Kidney (tissue), 14 donors: ENCODE results near the gene GDI1. TPM values are rescaled to one million over a fixed set of nuclear protein-coding genes. Genes with fewer than 3 reads are reported as not detected.

Experiments
- DNase-seq, 5 donors: peaks; one replicate each; pipeline ENCODE4 v3.0.0-alpha.2; 2013 to 2020
- FAIRE-seq: peaks from 2 replicates; lab custom pipeline; 2012; peaks lifted over from hg19 to GRCh38; lab: Jason Lieb, UNC
- H3K27ac ChIP-seq, 2 donors: one replicate each; pipeline ENCODE4 v1.7.0; 2013; ENCODE audit warnings: low read depth in 2 of 2, low read length in 2 of 2, inconsistent platforms in 1 of 2
- H3K27me3 ChIP-seq: one replicate; pipeline ENCODE4 v1.7.1; 2013; ENCODE audit warnings: low read length, inconsistent platforms; ENCODE audit not compliant: control insufficient read depth, insufficient read depth
- H3K36me3 ChIP-seq, 3 donors: one replicate each; pipeline versions ENCODE4 v1.7.0 to v1.7.1; 2013; ENCODE audit warnings: low read length in 3 of 3, control low read depth in 1 of 3, inconsistent platforms in 1 of 3; ENCODE audit not compliant: insufficient read depth in 3 of 3, control insufficient read depth in 2 of 3
- H3K4me1 ChIP-seq, 3 donors: one replicate each; pipeline versions ENCODE4 v1.7.0 to v1.7.1; 2013; ENCODE audit warnings: low read length in 3 of 3, inconsistent platforms in 1 of 3, low read depth in 1 of 3; ENCODE audit not compliant: control insufficient read depth in 2 of 3, insufficient read depth in 2 of 3
- H3K4me3 ChIP-seq, 3 donors: one replicate each; pipeline versions ENCODE4 v1.7.0 to v1.8.1; 2013; ENCODE audit warnings: low read length in 3 of 3, control low read depth in 1 of 3, inconsistent platforms in 1 of 3
- H3K9ac ChIP-seq, 3 donors: one replicate each; pipeline versions ENCODE4 v1.7.0 to v1.7.1; 2013; ENCODE audit warnings: low read length in 3 of 3, control low read depth in 1 of 3, inconsistent platforms in 1 of 3
- H3K9me3 ChIP-seq, 3 donors: one replicate each; pipeline versions ENCODE4 v1.7.0 to v1.7.1; 2013; ENCODE audit warnings: low read length in 3 of 3, control low read depth in 1 of 3, inconsistent platforms in 1 of 3; ENCODE audit not compliant: control insufficient read depth in 2 of 3, insufficient read depth in 1 of 3
- intact Hi-C: fragments of 100-400 bp; cut with DNase I; formaldehyde crosslinking; loops from one replicate; pipeline ENCODE4 v1.11.1; 2022
- microRNA-seq: library from miRNA; unstranded; fragments of <30 nt; microRNA quantifications from one replicate; pipeline ENCODE4 v1.2.0, GENCODE V29; 2020
- polyA plus RNA-seq: library from polyadenylated mRNA; stranded (reverse); fragments of 350-450 nt; fragmentation: Illumina TruSeq; extraction: RNeasy Lipid Tissue Mini Kit (QIAGEN cat#74804); gene quantifications from one replicate; pipeline ENCODE4 v1.2.3, GENCODE V29; 2014; ENCODE audit warnings: low read depth, low replicate concordance; ENCODE audit not compliant: insufficient read depth
- total RNA-seq: library from RNA; stranded (reverse); fragmentation: NEBNext Ultra II Directional; extraction: Animal tissue kit (Norgen Biotek cat#: 25700); gene quantifications from one replicate; pipeline ENCODE4 v1.2.1, GENCODE V29; 2021
- TF ChIP-seq, protein P1 (sequence below): IDR thresholded peaks from 3 replicates; pipeline ENCODE4 v1.5.1; 2012; ENCODE audit warnings: mild to moderate bottlenecking, moderate library complexity, borderline replicate concordance; ENCODE audit not compliant: insufficient read depth; ENCODE audit errors: extremely low read depth
- donor health status: control.
- donor health status: control.
- donor health status: control.
- donor health status: control.
- donor health status: control.
- donor health status: DM: yes; HTN: yes; CAD: no.
- donor health status: Normal renal cell carcinoma (clear cell type).

Gene GDI1
- total and polyA plus RNA-seq, 2 donors from 2014 or later: 92.5 to 116 TPM

DNA sequence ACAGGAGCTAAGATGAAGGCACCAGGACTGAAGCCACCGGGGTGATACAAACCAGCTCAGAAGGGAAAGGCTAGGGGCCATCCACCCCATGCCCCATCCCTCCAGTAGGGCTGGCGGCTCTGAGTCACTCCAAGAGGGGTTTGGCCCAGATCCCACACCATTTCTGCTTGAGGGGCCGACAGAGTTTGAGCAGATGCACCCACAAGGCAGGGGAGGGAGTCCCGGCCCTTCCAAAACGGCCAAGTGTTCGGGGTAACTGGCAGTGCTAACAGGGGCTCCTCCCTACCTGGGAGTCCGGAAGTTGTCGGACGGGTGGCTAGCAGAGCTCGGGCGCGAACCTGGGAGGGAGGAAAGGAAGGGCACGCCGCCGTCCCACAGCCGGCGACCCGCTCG lies 53.1 kb downstream of the GDI1 start:
- no peaks in the 10 kb centered on the region for H3K9me3 ChIP-seq
- DNase-seq: peak in 4 of 5 donors; percentile 17 to 83 (median 45)
- peak overlapping the region in 2 of 3 donors; percentile 29 to 73 for H3K9ac ChIP-seq
- peaks cover 0 to 16% (median 4%) of the 10 kb centered on the region in 3 donors for H3K4me1 ChIP-seq
- H3K4me3 ChIP-seq: peak overlapping the region; percentile 44 to 66 (median 60)
- FAIRE-seq: no peak
- TF ChIP-seq, protein P1, sequence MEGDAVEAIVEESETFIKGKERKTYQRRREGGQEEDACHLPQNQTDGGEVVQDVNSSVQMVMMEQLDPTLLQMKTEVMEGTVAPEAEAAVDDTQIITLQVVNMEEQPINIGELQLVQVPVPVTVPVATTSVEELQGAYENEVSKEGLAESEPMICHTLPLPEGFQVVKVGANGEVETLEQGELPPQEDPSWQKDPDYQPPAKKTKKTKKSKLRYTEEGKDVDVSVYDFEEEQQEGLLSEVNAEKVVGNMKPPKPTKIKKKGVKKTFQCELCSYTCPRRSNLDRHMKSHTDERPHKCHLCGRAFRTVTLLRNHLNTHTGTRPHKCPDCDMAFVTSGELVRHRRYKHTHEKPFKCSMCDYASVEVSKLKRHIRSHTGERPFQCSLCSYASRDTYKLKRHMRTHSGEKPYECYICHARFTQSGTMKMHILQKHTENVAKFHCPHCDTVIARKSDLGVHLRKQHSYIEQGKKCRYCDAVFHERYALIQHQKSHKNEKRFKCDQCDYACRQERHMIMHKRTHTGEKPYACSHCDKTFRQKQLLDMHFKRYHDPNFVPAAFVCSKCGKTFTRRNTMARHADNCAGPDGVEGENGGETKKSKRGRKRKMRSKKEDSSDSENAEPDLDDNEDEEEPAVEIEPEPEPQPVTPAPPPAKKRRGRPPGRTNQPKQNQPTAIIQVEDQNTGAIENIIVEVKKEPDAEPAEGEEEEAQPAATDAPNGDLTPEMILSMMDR: no peak
- no peaks in the 10 kb centered on the region for H3K36me3 ChIP-seq
- no peaks in the 10 kb centered on the region for H3K27me3 ChIP-seq
- intact Hi-C loops: no loop called here
- H3K27ac ChIP-seq: peak overlapping the region; percentile 71 to 77

DNA sequence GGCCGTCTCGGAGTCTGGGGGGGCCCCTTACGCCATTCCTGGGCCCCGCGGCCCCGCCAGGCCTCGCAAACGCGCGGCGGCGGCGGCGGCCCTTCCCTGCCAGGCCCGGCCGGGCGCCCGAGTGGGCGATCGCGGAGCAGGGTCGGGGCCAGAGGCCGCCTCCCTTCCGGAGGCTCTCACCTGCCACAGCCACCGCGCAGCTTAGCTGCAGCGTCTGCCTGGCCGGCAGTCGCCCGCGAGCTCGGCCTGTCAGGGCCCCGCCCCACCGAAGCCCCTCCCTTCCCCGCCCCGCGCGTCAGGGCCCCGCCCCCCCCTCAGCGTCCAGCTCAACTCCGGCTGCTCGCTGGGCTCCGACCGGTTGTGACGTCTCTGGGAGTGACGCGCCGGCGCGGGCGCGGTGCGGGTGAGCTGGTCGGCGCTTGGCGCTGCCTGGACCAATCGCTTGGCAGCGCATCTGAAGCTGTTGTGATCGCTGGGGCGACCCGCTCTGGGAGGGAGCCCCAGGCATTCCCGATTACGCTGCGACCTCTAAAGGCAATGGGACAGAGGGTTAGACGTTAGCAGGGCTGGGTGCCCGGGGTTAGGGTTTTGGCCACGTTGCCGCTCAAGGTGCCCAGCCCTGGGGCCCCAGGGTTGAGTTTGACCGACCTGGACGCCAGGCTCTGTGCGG lies 53.6 kb downstream of the GDI1 start, which contains the start of gene SLC10A3:
Gene SLC10A3 (minus strand): TSS at position 216 of the 670 bp plus-strand sequence. CDS start 1,689 bp downstream, outside the sequence.
- peak; percentile 95 to 97 (median 96) for DNase-seq
- TF ChIP-seq, protein P1: peak; percentile 11
- intact Hi-C loops: no loop called here
- no peaks in the 10 kb centered on the region for H3K36me3 ChIP-seq
- no peak for FAIRE-seq
- H3K4me3 ChIP-seq: peak within 1 kb of the TSS; percentile 61 to 68 (median 66)
- peaks cover 0 to 13% (median 0%) of the 10 kb centered on the region in 3 donors for H3K4me1 ChIP-seq
- H3K27me3 ChIP-seq: no peaks in the 10 kb centered on the region
- H3K9me3 ChIP-seq: no peaks in the 10 kb centered on the region
- H3K9ac ChIP-seq: peak within 1 kb of the TSS; percentile 18 to 73 (median 55)
- peak within 1 kb of the TSS; percentile 87 to 91 for H3K27ac ChIP-seq

Small RNAs within 50 kb of the gene (microRNA-seq; reads per million reads assigned to microRNA genes)
- not detected for gene MIR6858

Other genes with a start within 250 kb of the GDI1 start
- gene OPN1MW2, start 217.4 kb upstream of the GDI1 start, total RNA-seq: not detected
- not detected for gene OPN1MW2, start 217.4 kb upstream of the GDI1 start, polyA plus RNA-seq
- not detected for gene OPN1MW3, start 179.6 kb upstream of the GDI1 start, total RNA-seq
- gene OPN1MW3, start 179.6 kb upstream of the GDI1 start, polyA plus RNA-seq: not detected
- not detected for gene TEX28, start 142.0 kb upstream of the GDI1 start, total RNA-seq
- gene TEX28, start 142.0 kb upstream of the GDI1 start, polyA plus RNA-seq: not detected
- 0.38 TPM for gene TKTL1, start 141.4 kb upstream of the GDI1 start, total RNA-seq
- 0.30 TPM for gene TKTL1, start 141.4 kb upstream of the GDI1 start, polyA plus RNA-seq
- 1,036 TPM for gene FLNA, start 62.5 kb upstream of the GDI1 start, total RNA-seq
- gene FLNA, start 62.5 kb upstream of the GDI1 start, polyA plus RNA-seq: 421 TPM
- 79.6 TPM for gene EMD, start 57.9 kb upstream of the GDI1 start, total RNA-seq
- 102 TPM for gene EMD, start 57.9 kb upstream of the GDI1 start, polyA plus RNA-seq
- 2,684 TPM for gene RPL10, start 38.8 kb upstream of the GDI1 start, total RNA-seq
- gene RPL10, start 38.8 kb upstream of the GDI1 start, polyA plus RNA-seq: 2,858 TPM
- 33.8 TPM for gene DNASE1L1, start 27.9 kb upstream of the GDI1 start, total RNA-seq
- 28.0 TPM for gene DNASE1L1, start 27.9 kb upstream of the GDI1 start, polyA plus RNA-seq
- 40.2 TPM for gene TAFAZZIN, start 25.6 kb upstream of the GDI1 start, total RNA-seq
- gene TAFAZZIN, start 25.6 kb upstream of the GDI1 start, polyA plus RNA-seq: 33.3 TPM
- gene ATP6AP1, start 8.5 kb upstream of the GDI1 start, total RNA-seq: 121 TPM
- 205 TPM for gene ATP6AP1, start 8.5 kb upstream of the GDI1 start, polyA plus RNA-seq
- 46.0 TPM for gene FAM50A, start 7.0 kb downstream of the GDI1 start, total RNA-seq
- gene FAM50A, start 7.0 kb downstream of the GDI1 start, polyA plus RNA-seq: 112 TPM
- gene PLXNA3, start 21.1 kb downstream of the GDI1 start, total RNA-seq: 40.5 TPM
- gene PLXNA3, start 21.1 kb downstream of the GDI1 start, polyA plus RNA-seq: 4.9 TPM
- gene LAGE3, start 42.1 kb downstream of the GDI1 start, total RNA-seq: 10.0 TPM
- gene LAGE3, start 42.1 kb downstream of the GDI1 start, polyA plus RNA-seq: 29.0 TPM
- gene UBL4A, start 49.5 kb downstream of the GDI1 start, total RNA-seq: 26.1 TPM
- 35.2 TPM for gene UBL4A, start 49.5 kb downstream of the GDI1 start, polyA plus RNA-seq
- 27.3 TPM for gene SLC10A3, start 53.5 kb downstream of the GDI1 start, total RNA-seq
- 19.0 TPM for gene SLC10A3, start 53.5 kb downstream of the GDI1 start, polyA plus RNA-seq
- gene FAM3A, start 79.1 kb downstream of the GDI1 start, total RNA-seq: 39.5 TPM
- 73.4 TPM for gene FAM3A, start 79.1 kb downstream of the GDI1 start, polyA plus RNA-seq
- gene G6PD, start 109.7 kb downstream of the GDI1 start, total RNA-seq: 54.1 TPM
- gene G6PD, start 109.7 kb downstream of the GDI1 start, polyA plus RNA-seq: 34.7 TPM
- 31.3 TPM for gene IKBKG, start 110.5 kb downstream of the GDI1 start, total RNA-seq
- 23.3 TPM for gene IKBKG, start 110.5 kb downstream of the GDI1 start, polyA plus RNA-seq
- gene CTAG1A, start 148.0 kb downstream of the GDI1 start, total RNA-seq: not detected
- gene CTAG1A, start 148.0 kb downstream of the GDI1 start, polyA plus RNA-seq: not detected
- not detected for gene CTAG1B, start 182.1 kb downstream of the GDI1 start, total RNA-seq
- gene CTAG1B, start 182.1 kb downstream of the GDI1 start, polyA plus RNA-seq: not detected
- gene CTAG2, start 216.4 kb downstream of the GDI1 start, total RNA-seq: 0.28 TPM
- gene CTAG2, start 216.4 kb downstream of the GDI1 start, polyA plus RNA-seq: not detected